Duodenal mucosa (tissue), 2 donors: ENCODE data around the gene MSMB.
"Not testable (repeated sequence)": the region's sequence is repeated elsewhere in the genome, so short reads cannot be mapped to it uniquely, and the experiment has no call there.

Experiments used
- H3K27ac ChIP-seq: one replicate; pipeline ENCODE4 v1.7.0; 2013; ENCODE audit warnings: low read depth, low read length
- H3K27me3 ChIP-seq, 2 donors: one replicate each; pipeline ENCODE4 v1.7.0; 2013; ENCODE audit warnings: low read length in 2 of 2, control low read depth in 1 of 2; ENCODE audit not compliant: insufficient read depth in 2 of 2, control insufficient read depth in 1 of 2
- H3K36me3 ChIP-seq, 2 donors: one replicate each; pipeline ENCODE4 v1.7.0; 2013; ENCODE audit warnings: low read length in 2 of 2, control low read depth in 1 of 2; ENCODE audit not compliant: insufficient read depth in 2 of 2, control insufficient read depth in 1 of 2
- H3K4me1 ChIP-seq, 2 donors: one replicate each; pipeline ENCODE4 v1.7.0; 2013; ENCODE audit warnings: low read length in 2 of 2, control low read depth in 1 of 2; ENCODE audit not compliant: insufficient read depth in 2 of 2, control insufficient read depth in 1 of 2
- H3K4me3 ChIP-seq, 2 donors: one replicate each; pipeline ENCODE4 v1.7.0; 2013; ENCODE audit warnings: low read length in 2 of 2, low read depth in 1 of 2
- H3K9ac ChIP-seq, 2 donors: one replicate each; pipeline ENCODE4 v1.7.0; 2013; ENCODE audit warnings: low read length in 2 of 2, low read depth in 1 of 2
- H3K9me3 ChIP-seq, 2 donors: one replicate each; pipeline ENCODE4 v1.7.0; 2013; ENCODE audit warnings: low read length in 2 of 2, control low read depth in 1 of 2; ENCODE audit not compliant: control insufficient read depth in 1 of 2

Gene MSMB

GRCh38 chr10:46014206-46014605 is 31.9 kb downstream of the MSMB start:
- peaks cover 11 to 27% of the 10 kb centered on the region in 2 donors for H3K4me1 ChIP-seq
- peaks cover 34 to 70% of the 10 kb centered on the region in 2 donors for H3K36me3 ChIP-seq
- H3K27ac ChIP-seq, result no peak overlapping the region
- H3K27me3 ChIP-seq, result no peaks in the 10 kb centered on the region
- no peaks in the 10 kb centered on the region for H3K9me3 ChIP-seq
- no peak overlapping the region for H3K9ac ChIP-seq
- no peak overlapping the region for H3K4me3 ChIP-seq

GRCh38 chr10:46012746-46013145 is 33.3 kb downstream of the MSMB start:
- H3K9ac ChIP-seq, result no peak overlapping the region
- no peaks in the 10 kb centered on the region for H3K9me3 ChIP-seq
- H3K36me3 ChIP-seq, result peaks cover 41 to 80% of the 10 kb centered on the region in 2 donors
- peaks cover 0 to 13% of the 10 kb centered on the region in 2 donors for H3K4me1 ChIP-seq
- no peaks in the 10 kb centered on the region for H3K27me3 ChIP-seq
- H3K27ac ChIP-seq, result no peak overlapping the region
- no peak overlapping the region for H3K4me3 ChIP-seq

DNA sequence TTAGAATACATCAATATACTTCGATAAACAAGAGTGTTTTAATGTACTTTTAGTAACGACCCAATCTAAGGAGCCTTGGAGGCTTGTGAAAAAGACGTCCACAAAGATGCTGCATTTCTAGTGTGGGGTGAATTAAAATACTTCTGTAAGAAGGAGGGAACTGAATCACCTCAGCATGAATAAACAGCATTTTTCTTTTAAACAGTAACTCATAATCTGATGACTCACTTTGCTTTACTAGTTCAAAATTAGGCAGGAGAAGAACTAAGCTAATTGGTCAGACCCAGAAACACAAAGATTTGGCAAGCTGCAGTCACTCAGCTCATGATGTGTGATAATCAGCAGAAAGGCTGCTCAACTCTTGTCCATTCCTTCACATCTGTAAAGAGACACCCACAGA is 39.9 kb downstream of the MSMB start:
- Histone ChIP-seq H3K36me3 (peaks cover 34 to 93% of the 10 kb centered on the region in 2 donors), H3K4me1 (peaks cover 0 to 4% of the 10 kb centered on the region in 2 donors), H3K27ac (no peak overlapping the region)

DNA sequence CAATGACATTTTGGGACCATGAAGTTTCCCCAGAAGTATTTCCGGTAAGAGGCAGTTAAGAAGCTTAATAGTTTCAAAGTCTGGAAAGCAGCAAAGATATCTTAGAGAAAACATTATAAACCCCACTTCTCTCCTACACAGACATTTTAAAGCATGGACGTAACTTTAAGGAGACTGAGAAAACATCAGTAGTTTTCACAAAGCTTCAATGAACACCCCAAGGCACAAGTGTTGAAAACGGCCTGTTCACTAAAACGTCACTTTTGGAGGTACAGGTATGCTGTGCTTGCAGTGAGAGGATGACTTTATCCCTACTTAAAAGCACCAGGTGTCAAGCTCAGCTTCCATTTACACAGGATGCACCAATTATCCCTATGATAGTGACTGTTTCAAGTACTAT is 40.7 kb downstream of the MSMB start:
- Histone ChIP-seq H3K27me3 (no peaks in the 10 kb centered on the region), H3K9me3 (no peaks in the 10 kb centered on the region), H3K36me3 (peaks cover 28 to 91% of the 10 kb centered on the region in 2 donors), H3K9ac (no peak overlapping the region), H3K27ac (no peak overlapping the region), H3K4me3 (no peak overlapping the region), H3K4me1 (peaks cover 0 to 4% of the 10 kb centered on the region in 2 donors)

More for the DNA sequence above, 39.9 kb downstream of the MSMB start:
- Histone ChIP-seq H3K9me3 (no peaks in the 10 kb centered on the region), H3K27me3 (no peaks in the 10 kb centered on the region), H3K9ac (no peak overlapping the region), H3K4me3 (no peak overlapping the region)

- Histone ChIP-seq H3K36me3 (peaks cover 23 to 89% of the 10 kb centered on the region in 2 donors), H3K9me3 (no peaks in the 10 kb centered on the region), H3K27ac (no peak overlapping the region), H3K27me3 (no peaks in the 10 kb centered on the region), H3K9ac (no peak overlapping the region), H3K4me1 (peaks cover 0 to 4% of the 10 kb centered on the region in 2 donors), H3K4me3 (no peak overlapping the region)
Observed at GRCh38 chr10:46004963-46005362, 41.1 kb downstream of the MSMB start.

GRCh38 chr10:46002916-46003693 is 43.0 kb downstream of the MSMB start:
- Histone ChIP-seq H3K27me3 (no peaks in the 10 kb centered on the region), H3K36me3 (peaks cover 14 to 82% of the 10 kb centered on the region in 2 donors), H3K4me1 (peaks cover 0 to 4% of the 10 kb centered on the region in 2 donors), H3K9ac (no peak overlapping the region), H3K9me3 (no peaks in the 10 kb centered on the region), H3K4me3 (no peak overlapping the region), H3K27ac (no peak overlapping the region)

GRCh38 chr10:46002189-46002687 is 43.8 kb downstream of the MSMB start:
- H3K4me3 ChIP-seq, H3K9ac ChIP-seq, H3K4me1 ChIP-seq, H3K27me3 ChIP-seq, H3K9me3 ChIP-seq, H3K27ac ChIP-seq: not testable (repeated sequence)
- H3K36me3 ChIP-seq, result peaks cover 14 to 81% of the 10 kb centered on the region in 2 donors

GRCh38 chr10:46001187-46001756 is 44.8 kb downstream of the MSMB start:
- no peak overlapping the region for H3K9ac ChIP-seq
- peaks cover 14 to 72% of the 10 kb centered on the region in 2 donors for H3K36me3 ChIP-seq
- H3K4me1 ChIP-seq, result peaks cover 0 to 4% of the 10 kb centered on the region in 2 donors
- no peak overlapping the region for H3K4me3 ChIP-seq
- no peaks in the 10 kb centered on the region for H3K27me3 ChIP-seq
- H3K27ac ChIP-seq, result no peak overlapping the region
- H3K9me3 ChIP-seq, result no peaks in the 10 kb centered on the region

DNA sequence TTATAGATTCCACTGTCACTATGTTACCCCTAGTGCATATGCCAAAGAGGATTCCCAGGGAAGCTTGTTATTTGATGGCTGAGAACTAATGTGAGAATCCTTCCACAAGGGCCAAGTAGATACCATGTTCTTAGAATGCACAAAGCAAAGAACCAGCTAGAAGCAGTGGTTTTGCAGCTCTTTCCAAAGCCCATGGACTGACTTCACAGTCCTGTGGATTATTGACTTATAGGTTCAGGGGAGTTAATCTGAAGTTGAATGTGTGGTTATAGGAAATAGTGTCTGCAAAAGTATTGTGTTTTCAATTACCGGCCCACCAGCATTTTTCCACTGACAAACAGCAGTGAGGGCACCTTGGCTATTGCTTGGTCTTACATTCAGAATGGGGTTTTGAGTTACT is 45.5 kb downstream of the MSMB start:
- Histone ChIP-seq H3K36me3 (peaks cover 14 to 65% of the 10 kb centered on the region in 2 donors), H3K9me3 (no peaks in the 10 kb centered on the region), H3K9ac (no peak overlapping the region)

DNA sequence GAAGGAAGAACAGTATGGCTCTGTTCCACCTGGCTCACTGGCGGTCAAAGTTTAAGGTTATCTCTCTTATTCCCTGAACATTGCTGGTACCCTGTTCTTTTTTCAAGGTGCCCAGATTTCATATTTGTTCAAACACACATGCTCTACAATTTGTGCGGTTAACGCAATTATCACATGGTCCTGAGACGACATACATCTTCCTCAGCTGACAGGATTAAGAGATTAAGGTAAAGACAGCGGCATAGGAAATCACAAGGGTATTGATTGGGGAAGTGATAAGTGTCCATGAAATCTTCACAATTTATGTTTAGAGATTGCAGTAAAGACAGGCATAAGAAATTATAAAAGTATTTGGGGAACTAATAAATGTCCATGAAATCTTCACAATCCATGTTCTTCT is 46.1 kb downstream of the MSMB start:
- H3K4me1 ChIP-seq, H3K4me3 ChIP-seq, H3K9ac ChIP-seq, H3K27ac ChIP-seq, H3K27me3 ChIP-seq, H3K9me3 ChIP-seq: not testable (repeated sequence)
- peaks cover 14 to 59% of the 10 kb centered on the region in 2 donors for H3K36me3 ChIP-seq

More for the DNA sequence above, 45.5 kb downstream of the MSMB start:
- H3K4me3 ChIP-seq, result no peak overlapping the region
- no peak overlapping the region for H3K27ac ChIP-seq
- H3K4me1 ChIP-seq, result peaks cover 0 to 4% of the 10 kb centered on the region in 2 donors
- H3K27me3 ChIP-seq, result no peaks in the 10 kb centered on the region
